SU-DHL-6 (cell line): ENCODE results near the gene DKK2.

Experiments
- CTCF ChIP-seq: fragments of 200-600 bp; sonication (generic); IDR thresholded peaks from one replicate; pipeline ENCODE4 v1.5.1; 2017; ENCODE audit warnings: antibody characterized with exemption, mild to moderate bottlenecking, low read length, moderate library complexity; ENCODE audit not compliant: insufficient read depth, poor library complexity, severe bottlenecking
- EZH2phosphoT487 ChIP-seq: fragments of 200-600 bp; sonication (generic), shearing (Covaris generic); conservative IDR thresholded peaks from 2 replicates; pipeline ENCODE4 v1.6.1; 2018; ENCODE audit warnings: mild to moderate bottlenecking, antibody characterized with exemption, low read length, moderate library complexity, mixed read lengths

GRCh38 chr4:106941841-106942240, 94.3 kb downstream of the DKK2 start:
- no peak for TF ChIP-seq CTCF
- TF ChIP-seq EZH2phosphoT487: no peak
